Activated CD4-positive, alpha-beta T cell treated with anti-CD3 and anti-CD28 coated beads, Interleukin-2, amount 50 U/mL, for 4 hours (primary cell): Measurements from ENCODE around the gene CORO1A.
"Not testable (repeated sequence)": the region's sequence is repeated elsewhere in the genome, so short reads cannot be mapped to it uniquely, and the experiment has no call there.

Experiments used
- DNase-seq, 2 experiments: peaks; one replicate each; pipeline ENCODE4 v3.0.0-alpha.2; 2020

The CORO1A gene

DNA sequence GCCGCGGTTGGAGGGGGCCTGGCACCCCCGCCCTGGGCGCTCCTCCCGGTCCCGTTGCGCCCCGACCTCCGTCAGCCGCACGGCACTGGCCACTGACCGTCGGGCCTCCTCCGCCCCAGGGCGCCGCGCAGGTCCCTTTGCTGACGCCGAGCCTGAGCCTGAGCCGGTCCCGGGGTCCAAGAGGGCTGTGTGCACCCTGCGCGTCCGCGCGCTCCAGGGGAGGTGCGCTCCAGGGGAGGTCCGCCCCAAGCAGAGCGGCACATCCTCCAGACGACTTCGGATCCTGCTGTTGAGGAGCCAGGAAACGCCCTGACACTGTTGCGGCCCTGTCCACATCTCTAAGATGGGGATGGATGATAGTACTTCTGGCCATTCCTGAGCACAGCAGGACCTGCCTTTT lies 22.9 kb downstream of the CORO1A start:
- not testable (repeated sequence) for DNase-seq

DNA sequence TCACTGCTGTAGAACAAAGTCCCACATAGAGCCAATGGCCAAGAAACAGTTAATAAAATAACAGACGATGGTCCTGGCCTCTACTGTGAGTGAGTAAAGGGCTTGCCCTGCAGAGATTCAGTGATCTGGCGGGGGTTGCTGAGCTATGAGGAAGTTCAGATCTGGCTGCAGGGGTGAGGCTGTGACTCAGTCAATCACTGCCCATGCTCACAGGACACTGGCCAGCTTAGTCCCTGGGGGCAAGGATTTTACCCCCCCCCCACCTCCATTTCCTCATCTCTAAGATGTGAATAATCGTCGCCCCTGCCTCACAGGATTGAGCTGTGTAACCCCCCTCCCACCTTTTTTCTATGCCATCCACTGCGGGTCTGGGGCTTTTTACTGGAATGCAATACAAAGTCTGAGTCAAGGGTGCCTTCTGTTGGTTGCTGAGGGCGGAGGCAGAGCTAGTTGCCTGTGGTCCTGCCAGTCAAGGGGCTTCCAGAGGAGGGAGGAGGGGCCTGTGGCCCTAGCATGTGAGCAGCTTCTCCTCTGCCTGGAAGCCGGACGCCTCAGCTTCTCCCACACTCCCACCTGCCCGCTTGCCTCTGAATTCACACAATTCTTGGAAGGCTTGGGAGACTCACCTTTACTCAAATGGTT lies 23.8 kb downstream of the CORO1A start:
- not testable (repeated sequence) for DNase-seq

DNA sequence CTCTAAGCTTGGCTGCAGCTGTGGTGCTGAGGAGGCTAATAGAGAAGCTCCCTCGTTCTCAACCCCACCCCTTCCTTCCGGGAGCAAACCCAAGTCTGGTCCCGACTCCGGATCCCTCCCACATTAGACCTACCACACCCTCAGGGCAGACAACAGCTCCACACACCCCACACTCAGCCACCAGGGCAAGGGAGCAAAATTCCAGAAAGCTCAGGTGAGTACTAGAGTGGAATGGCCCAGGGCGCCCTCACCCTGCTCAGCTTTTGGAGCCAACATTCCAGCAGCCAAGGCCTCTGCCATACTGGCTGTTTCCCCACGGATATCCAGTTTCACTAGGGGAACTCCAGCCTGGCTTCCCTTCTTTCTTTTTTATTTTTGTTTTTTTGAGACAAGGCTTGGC lies 25.6 kb downstream of the CORO1A start:
- DNase-seq: peak; percentile 29 to 37

DNA sequence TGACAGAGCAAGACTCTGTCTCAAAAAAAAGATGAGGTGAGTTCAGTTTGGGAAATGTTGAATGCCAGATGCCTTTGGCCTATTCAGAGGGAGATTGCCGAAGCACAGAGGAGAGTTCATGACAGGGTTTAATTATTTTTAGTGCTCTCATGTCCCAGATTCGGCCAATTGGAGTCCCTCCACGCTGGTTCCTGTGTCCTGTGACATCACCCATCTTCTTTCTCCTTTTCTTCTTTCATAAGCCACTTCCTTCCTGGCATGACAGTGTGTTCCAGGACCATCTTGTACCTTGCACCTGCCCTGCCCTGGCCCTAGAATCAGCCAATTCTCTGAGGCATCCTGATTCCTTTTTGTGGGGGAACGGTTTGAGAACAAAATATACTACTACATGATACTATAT lies 28.0 kb downstream of the CORO1A start:
- not testable (repeated sequence) for DNase-seq

DNA sequence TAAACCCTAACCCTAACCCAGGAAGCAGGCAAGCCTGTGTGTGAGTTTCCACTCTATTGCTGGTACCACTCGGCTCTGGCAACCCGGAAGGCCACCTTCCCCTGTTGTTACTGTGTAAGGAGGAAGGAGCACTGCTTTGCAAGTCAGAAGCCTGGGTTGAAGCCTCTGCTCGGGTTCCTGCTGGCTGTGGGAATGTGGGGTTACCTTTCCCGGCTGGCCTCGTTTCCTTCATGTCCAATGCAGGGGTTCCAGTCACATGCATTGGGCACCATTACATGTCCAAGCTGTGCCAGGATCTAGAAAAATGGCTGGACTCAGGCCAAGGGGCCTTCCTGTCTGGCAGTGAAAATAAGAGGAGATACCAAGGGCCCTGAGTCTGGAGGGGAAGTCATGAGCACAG lies 33.7 kb downstream of the CORO1A start:
- peak in 1 of 2 experiments; percentile 0 for DNase-seq
